A549 treated with AZD9567 at 1 μM for 4 hours (cell line): Measurements from ENCODE around the gene HLX. TPM values are rescaled to one million over a fixed set of nuclear protein-coding genes. Genes with fewer than 3 reads are reported as not detected.

Source experiments
- total RNA-seq: library from RNA; stranded (reverse); fragments of 200-300 nt; extraction: Qiagen RNA extraction; gene quantifications from 5 replicates; pipeline ENCODE4 v1.2.3, GENCODE V29; 2022; ENCODE audit not compliant: insufficient read depth

Gene HLX, protein sequence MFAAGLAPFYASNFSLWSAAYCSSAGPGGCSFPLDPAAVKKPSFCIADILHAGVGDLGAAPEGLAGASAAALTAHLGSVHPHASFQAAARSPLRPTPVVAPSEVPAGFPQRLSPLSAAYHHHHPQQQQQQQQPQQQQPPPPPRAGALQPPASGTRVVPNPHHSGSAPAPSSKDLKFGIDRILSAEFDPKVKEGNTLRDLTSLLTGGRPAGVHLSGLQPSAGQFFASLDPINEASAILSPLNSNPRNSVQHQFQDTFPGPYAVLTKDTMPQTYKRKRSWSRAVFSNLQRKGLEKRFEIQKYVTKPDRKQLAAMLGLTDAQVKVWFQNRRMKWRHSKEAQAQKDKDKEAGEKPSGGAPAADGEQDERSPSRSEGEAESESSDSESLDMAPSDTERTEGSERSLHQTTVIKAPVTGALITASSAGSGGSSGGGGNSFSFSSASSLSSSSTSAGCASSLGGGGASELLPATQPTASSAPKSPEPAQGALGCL
- total RNA-seq = 1.5 to 3.7 TPM (median 3.3 TPM) in 5 replicates

GRCh38 chr1:220879076-220879508, at the start of gene HLX:
Gene HLX (plus strand): TSS chr1:220879443. CDS start chr1:220879858, 415 bp downstream.

Other genes with a start within 250 kb of the HLX start
- gene C1orf115, start 189.1 kb upstream of the HLX start, total RNA-seq = 4.3 to 5.7 TPM (median 5.3 TPM) in 5 replicates
- gene MTARC2, start 131.1 kb upstream of the HLX start, total RNA-seq = 11.1 to 23.5 TPM (median 12.3 TPM) in 5 replicates
- 7.6 to 12.2 TPM (median 9.1 TPM) in 5 replicates for gene MTARC1, start 92.5 kb upstream of the HLX start, total RNA-seq